Measurements from ENCODE around the gene WDR45.
"Not testable (repeated sequence)": the region's sequence is repeated elsewhere in the genome, so short reads cannot be mapped to it uniquely, and the experiment has no call there.

WDR45 gene

GRCh38 chrX:49079489-49080428 is at the start of gene WDR45:
WDR45 (minus strand) TSS chrX:49079887; CDS start chrX:49078095, 1,792 bp downstream.
- Histone ChIP-seq H3K36me3 (ENCODE audit: control insufficient read depth in 2 of 2, insufficient read depth in 2 of 2, low read length in 2 of 2) (peaks cover 2 to 4% of the 10 kb centered on the region in 2 donors), H3K9me3 (ENCODE audit: control insufficient read depth in 2 of 2, low read length in 2 of 2) (no peaks in the 10 kb centered on the region), H3K4me1 (ENCODE audit: control insufficient read depth, insufficient read depth, low read length) (peaks cover 6% of the 10 kb centered on the region), H3K27ac (ENCODE audit: low read length) (peak within 1 kb of the TSS; percentile 91), H3K4me3 (ENCODE audit: low read length in 2 of 2) (peak within 1 kb of the TSS; percentile 81), H3K27me3 (ENCODE audit: control insufficient read depth in 1 of 2, insufficient read depth in 2 of 2, low read length in 2 of 2) (peaks cover 0 to 3% of the 10 kb centered on the region in 2 donors), H3K9ac (ENCODE audit: low read length in 2 of 2) (peak within 1 kb of the TSS; percentile 90 to 92)

GRCh38 chrX:49129427-49129826 is 49.7 kb upstream of the WDR45 start:
- Histone ChIP-seq H3K4me3 (ENCODE audit: low read length in 2 of 2) (no peak overlapping the region), H3K9ac (ENCODE audit: low read length in 2 of 2) (no peak overlapping the region), H3K27me3 (ENCODE audit: control insufficient read depth in 1 of 2, insufficient read depth in 2 of 2, low read length in 2 of 2) (no peaks in the 10 kb centered on the region), H3K36me3 (ENCODE audit: control insufficient read depth in 2 of 2, insufficient read depth in 2 of 2, low read length in 2 of 2) (no peaks in the 10 kb centered on the region), H3K4me1 (ENCODE audit: control insufficient read depth, insufficient read depth, low read length) (no peaks in the 10 kb centered on the region), H3K9me3 (ENCODE audit: control insufficient read depth in 2 of 2, low read length in 2 of 2) (no peaks in the 10 kb centered on the region), H3K27ac (ENCODE audit: low read length) (no peak overlapping the region)

- H3K9ac ChIP-seq (ENCODE audit: low read length in 2 of 2); H3K4me3 ChIP-seq (ENCODE audit: low read length in 2 of 2); H3K9me3 ChIP-seq (ENCODE audit: control insufficient read depth in 2 of 2, low read length in 2 of 2); H3K27ac ChIP-seq (ENCODE audit: low read length); H3K36me3 ChIP-seq (ENCODE audit: control insufficient read depth in 2 of 2, insufficient read depth in 2 of 2, low read length in 2 of 2); H3K27me3 ChIP-seq (ENCODE audit: control insufficient read depth in 1 of 2, insufficient read depth in 2 of 2, low read length in 2 of 2); H3K4me1 ChIP-seq (ENCODE audit: control insufficient read depth, insufficient read depth, low read length): not testable (repeated sequence)
Observed at GRCh38 chrX:49127742-49128258, 48.1 kb upstream of the WDR45 start.

- peak overlapping the region in 1 of 2 donors; percentile 71 for H3K9ac ChIP-seq (ENCODE audit: low read length in 2 of 2)
- peaks cover 0 to 2% of the 10 kb centered on the region in 2 donors for H3K27me3 ChIP-seq (ENCODE audit: control insufficient read depth in 1 of 2, insufficient read depth in 2 of 2, low read length in 2 of 2)
- no peak overlapping the region for H3K27ac ChIP-seq (ENCODE audit: low read length)
- peaks cover 12% of the 10 kb centered on the region for H3K4me1 ChIP-seq (ENCODE audit: control insufficient read depth, insufficient read depth, low read length)
- H3K4me3 ChIP-seq (ENCODE audit: low read length in 2 of 2): peak overlapping the region; percentile 83 to 86
- peaks cover 11 to 12% of the 10 kb centered on the region in 2 donors for H3K36me3 ChIP-seq (ENCODE audit: control insufficient read depth in 2 of 2, insufficient read depth in 2 of 2, low read length in 2 of 2)
- no peaks in the 10 kb centered on the region for H3K9me3 ChIP-seq (ENCODE audit: control insufficient read depth in 2 of 2, low read length in 2 of 2)
Observed at GRCh38 chrX:49122499-49122898, 42.8 kb upstream of the WDR45 start.

- H3K4me3 ChIP-seq (ENCODE audit: low read length in 2 of 2): no peak overlapping the region
- H3K9ac ChIP-seq (ENCODE audit: low read length in 2 of 2): no peak overlapping the region
- peaks cover 12% of the 10 kb centered on the region for H3K4me1 ChIP-seq (ENCODE audit: control insufficient read depth, insufficient read depth, low read length)
- peaks cover 17 to 31% of the 10 kb centered on the region in 2 donors for H3K36me3 ChIP-seq (ENCODE audit: control insufficient read depth in 2 of 2, insufficient read depth in 2 of 2, low read length in 2 of 2)
- H3K27me3 ChIP-seq (ENCODE audit: control insufficient read depth in 1 of 2, insufficient read depth in 2 of 2, low read length in 2 of 2): peaks cover 0 to 2% of the 10 kb centered on the region in 2 donors
- H3K27ac ChIP-seq (ENCODE audit: low read length): no peak overlapping the region
- H3K9me3 ChIP-seq (ENCODE audit: control insufficient read depth in 2 of 2, low read length in 2 of 2): no peaks in the 10 kb centered on the region
Observed at GRCh38 chrX:49120091-49120490, 40.4 kb upstream of the WDR45 start.

- Histone ChIP-seq H3K4me1 (ENCODE audit: control insufficient read depth, insufficient read depth, low read length) (peaks cover 6% of the 10 kb centered on the region), H3K27me3 (ENCODE audit: control insufficient read depth in 1 of 2, insufficient read depth in 2 of 2, low read length in 2 of 2) (peaks cover 0 to 2% of the 10 kb centered on the region in 2 donors), H3K36me3 (ENCODE audit: control insufficient read depth in 2 of 2, insufficient read depth in 2 of 2, low read length in 2 of 2) (peaks cover 23 to 41% of the 10 kb centered on the region in 2 donors), H3K9me3 (ENCODE audit: control insufficient read depth in 2 of 2, low read length in 2 of 2) (no peaks in the 10 kb centered on the region), H3K4me3 (ENCODE audit: low read length in 2 of 2) (no peak overlapping the region), H3K27ac (ENCODE audit: low read length) (no peak overlapping the region), H3K9ac (ENCODE audit: low read length in 2 of 2) (no peak overlapping the region)
Observed at GRCh38 chrX:49117581-49117980, 37.9 kb upstream of the WDR45 start.

GRCh38 chrX:49116716-49117115 is 37.0 kb upstream of the WDR45 start:
- no peak overlapping the region for H3K4me3 ChIP-seq (ENCODE audit: low read length in 2 of 2)
- no peaks in the 10 kb centered on the region for H3K27me3 ChIP-seq (ENCODE audit: control insufficient read depth in 1 of 2, insufficient read depth in 2 of 2, low read length in 2 of 2)
- H3K9me3 ChIP-seq (ENCODE audit: control insufficient read depth in 2 of 2, low read length in 2 of 2): no peaks in the 10 kb centered on the region
- H3K4me1 ChIP-seq (ENCODE audit: control insufficient read depth, insufficient read depth, low read length): no peaks in the 10 kb centered on the region
- H3K36me3 ChIP-seq (ENCODE audit: control insufficient read depth in 2 of 2, insufficient read depth in 2 of 2, low read length in 2 of 2): peaks cover 23 to 42% of the 10 kb centered on the region in 2 donors
- no peak overlapping the region for H3K9ac ChIP-seq (ENCODE audit: low read length in 2 of 2)
- H3K27ac ChIP-seq (ENCODE audit: low read length): no peak overlapping the region

- H3K9ac ChIP-seq (ENCODE audit: low read length in 2 of 2): no peak overlapping the region
- H3K36me3 ChIP-seq (ENCODE audit: control insufficient read depth in 2 of 2, insufficient read depth in 2 of 2, low read length in 2 of 2): peaks cover 23 to 42% of the 10 kb centered on the region in 2 donors
- H3K27me3 ChIP-seq (ENCODE audit: control insufficient read depth in 1 of 2, insufficient read depth in 2 of 2, low read length in 2 of 2): no peaks in the 10 kb centered on the region
- no peaks in the 10 kb centered on the region for H3K9me3 ChIP-seq (ENCODE audit: control insufficient read depth in 2 of 2, low read length in 2 of 2)
- H3K27ac ChIP-seq (ENCODE audit: low read length): no peak overlapping the region
- H3K4me3 ChIP-seq (ENCODE audit: low read length in 2 of 2): no peak overlapping the region
- no peaks in the 10 kb centered on the region for H3K4me1 ChIP-seq (ENCODE audit: control insufficient read depth, insufficient read depth, low read length)
Observed at GRCh38 chrX:49116076-49116475, 36.4 kb upstream of the WDR45 start.

- peaks cover 6 to 25% of the 10 kb centered on the region in 2 donors for H3K36me3 ChIP-seq (ENCODE audit: control insufficient read depth in 2 of 2, insufficient read depth in 2 of 2, low read length in 2 of 2)
- no peaks in the 10 kb centered on the region for H3K27me3 ChIP-seq (ENCODE audit: control insufficient read depth in 1 of 2, insufficient read depth in 2 of 2, low read length in 2 of 2)
- H3K27ac ChIP-seq (ENCODE audit: low read length): no peak overlapping the region
- no peaks in the 10 kb centered on the region for H3K9me3 ChIP-seq (ENCODE audit: control insufficient read depth in 2 of 2, low read length in 2 of 2)
- no peaks in the 10 kb centered on the region for H3K4me1 ChIP-seq (ENCODE audit: control insufficient read depth, insufficient read depth, low read length)
- H3K9ac ChIP-seq (ENCODE audit: low read length in 2 of 2): no peak overlapping the region
- no peak overlapping the region for H3K4me3 ChIP-seq (ENCODE audit: low read length in 2 of 2)
Observed at GRCh38 chrX:49111791-49112190, 32.1 kb upstream of the WDR45 start.

GRCh38 chrX:49110417-49110816 is 30.7 kb upstream of the WDR45 start:
- Histone ChIP-seq H3K36me3 (ENCODE audit: control insufficient read depth in 2 of 2, insufficient read depth in 2 of 2, low read length in 2 of 2) (peaks cover 6 to 13% of the 10 kb centered on the region in 2 donors), H3K9ac (ENCODE audit: low read length in 2 of 2) (no peak overlapping the region), H3K4me3 (ENCODE audit: low read length in 2 of 2) (no peak overlapping the region), H3K4me1 (ENCODE audit: control insufficient read depth, insufficient read depth, low read length) (no peaks in the 10 kb centered on the region), H3K27ac (ENCODE audit: low read length) (no peak overlapping the region), H3K9me3 (ENCODE audit: control insufficient read depth in 2 of 2, low read length in 2 of 2) (no peaks in the 10 kb centered on the region), H3K27me3 (ENCODE audit: control insufficient read depth in 1 of 2, insufficient read depth in 2 of 2, low read length in 2 of 2) (peaks cover 0 to 4% of the 10 kb centered on the region in 2 donors)

- Histone ChIP-seq H3K27ac (ENCODE audit: low read length) (no peak overlapping the region), H3K9me3 (ENCODE audit: control insufficient read depth in 2 of 2, low read length in 2 of 2) (no peaks in the 10 kb centered on the region), H3K36me3 (ENCODE audit: control insufficient read depth in 2 of 2, insufficient read depth in 2 of 2, low read length in 2 of 2) (peaks cover 4 to 8% of the 10 kb centered on the region in 2 donors), H3K4me1 (ENCODE audit: control insufficient read depth, insufficient read depth, low read length) (no peaks in the 10 kb centered on the region), H3K4me3 (ENCODE audit: low read length in 2 of 2) (no peak overlapping the region), H3K9ac (ENCODE audit: low read length in 2 of 2) (no peak overlapping the region), H3K27me3 (ENCODE audit: control insufficient read depth in 1 of 2, insufficient read depth in 2 of 2, low read length in 2 of 2) (peaks cover 0 to 4% of the 10 kb centered on the region in 2 donors)
Observed at GRCh38 chrX:49108641-49109040, 29.0 kb upstream of the WDR45 start.
